Neuronal stem cell (in vitro differentiated cells): ENCODE measurements around the gene PAQR8.
A peak's percentile ranks its signal among the peaks of the same experiment; 100 is the strongest.

Experiments
- DNase-seq: peaks from one replicate; pipeline ENCODE4 v3.0.0-alpha.2; 2013; ENCODE audit warnings: low spot score
- H2AFZ ChIP-seq: one replicate; pipeline ENCODE4 v1.6.1; 2013; ENCODE audit warnings: mild to moderate bottlenecking, low read length, inconsistent platforms
- H2AK5ac ChIP-seq: 2 replicates; pipeline ENCODE4 v1.6.1; 2013; ENCODE audit warnings: low read depth, mild to moderate bottlenecking, inconsistent platforms, low read length, moderate library complexity, mixed read lengths
- H2BK120ac ChIP-seq: 2 replicates; pipeline ENCODE4 v1.6.1; 2013; ENCODE audit warnings: low read depth, mild to moderate bottlenecking, inconsistent platforms, low read length, moderate library complexity, mixed read lengths
- H2BK12ac ChIP-seq: one replicate; pipeline ENCODE4 v1.6.1; 2013; ENCODE audit warnings: low read length, inconsistent platforms
- H2BK15ac ChIP-seq: 2 replicates; pipeline ENCODE4 v1.6.1; 2013; ENCODE audit warnings: mild to moderate bottlenecking, low read length, inconsistent platforms, mixed read lengths
- H2BK5ac ChIP-seq: one replicate; pipeline ENCODE4 v1.6.1; 2013; ENCODE audit warnings: inconsistent platforms, mild to moderate bottlenecking, low read length, moderate library complexity
- H3K14ac ChIP-seq: one replicate; pipeline ENCODE4 v1.6.1; 2013; ENCODE audit warnings: low read length, inconsistent platforms
- H3K18ac ChIP-seq: 2 replicates; pipeline ENCODE4 v1.6.1; 2013; ENCODE audit warnings: low read length, inconsistent platforms
- H3K23ac ChIP-seq: 2 replicates; pipeline ENCODE4 v1.6.1; 2013; ENCODE audit warnings: low read depth, mild to moderate bottlenecking, mixed read lengths, low read length, inconsistent platforms; ENCODE audit not compliant: poor library complexity
- H3K27ac ChIP-seq: replicated peaks from 3 replicates; pipeline ENCODE4 v1.5.1; 2013; ENCODE audit warnings: low read length, inconsistent platforms
- H3K27me3 ChIP-seq, 3 experiments: 2 replicates each; pipeline ENCODE4 v1.6.1; 2013; ENCODE audit warnings: low read length in 3 of 3, mild to moderate bottlenecking in 2 of 3, inconsistent platforms in 1 of 3, low read depth in 1 of 3, mixed read lengths in 1 of 3, moderate library complexity in 1 of 3; ENCODE audit not compliant: control insufficient read depth in 3 of 3, insufficient read depth in 3 of 3
- H3K36me3 ChIP-seq, 2 donors: replicated peaks in 1 of 2; 2 replicates each; pipeline ENCODE4 v1.6.1; 2013; ENCODE audit warnings: low read length in 2 of 2; ENCODE audit not compliant: control insufficient read depth in 2 of 2, insufficient read depth in 2 of 2
- H3K4ac ChIP-seq: 2 replicates; pipeline ENCODE4 v1.6.1; 2013; ENCODE audit warnings: inconsistent platforms, mild to moderate bottlenecking, low read length, moderate library complexity
- H3K4me1 ChIP-seq, 2 donors: 1 replicate in 1 of 2; 2 replicates in 1 of 2; pipeline ENCODE4 v1.6.1; 2013; ENCODE audit warnings: low read length in 2 of 2, low read depth in 1 of 2; ENCODE audit not compliant: control insufficient read depth in 2 of 2, insufficient read depth in 1 of 2
- H3K4me2 ChIP-seq: one replicate; pipeline ENCODE4 v1.6.1; 2013; ENCODE audit warnings: mild to moderate bottlenecking, low read length, inconsistent platforms; ENCODE audit not compliant: insufficient read depth, poor library complexity, severe bottlenecking
- H3K4me3 ChIP-seq, 2 donors: 2 replicates each; pipeline ENCODE4 v1.5.1; 2013; ENCODE audit warnings: low read length in 2 of 2, mild to moderate bottlenecking in 2 of 2, inconsistent platforms in 1 of 2, moderate library complexity in 1 of 2
- H3K79me1 ChIP-seq: one replicate; pipeline ENCODE4 v1.6.1; 2013; ENCODE audit warnings: low read depth, mild to moderate bottlenecking, inconsistent platforms, low read length, moderate library complexity
- H3K9ac ChIP-seq: one replicate; pipeline ENCODE4 v1.6.1; 2013; ENCODE audit warnings: mild to moderate bottlenecking, low read depth, low read length, inconsistent platforms; ENCODE audit not compliant: poor library complexity
- H3K9me3 ChIP-seq, 2 donors: replicated peaks in 1 of 2; 2 replicates each; pipeline versions ENCODE3 to v1.6.1; 2013; ENCODE audit warnings: low read length in 2 of 2, mild to moderate bottlenecking in 2 of 2, inconsistent platforms in 1 of 2, low read depth in 1 of 2, mixed read lengths in 1 of 2, moderate library complexity in 1 of 2; ENCODE audit not compliant: control insufficient read depth in 2 of 2, insufficient read depth in 1 of 2
- H4K8ac ChIP-seq: one replicate; pipeline ENCODE4 v1.6.1; 2013; ENCODE audit warnings: low read depth, mild to moderate bottlenecking, inconsistent platforms, low read length, moderate library complexity
- H4K91ac ChIP-seq: one replicate; pipeline ENCODE4 v1.6.1; 2013; ENCODE audit warnings: low read length, low read depth, mild to moderate bottlenecking, inconsistent platforms; ENCODE audit not compliant: poor library complexity
- WGBS, 2 donors: extraction: QIAGEN DNeasy Blood & Tissue Kit; methylation state at CpG; one replicate each; pipeline ENCODE4 v1.1.7; 2013; ENCODE audit warnings: missing lambda C conversion rate in 2 of 2, mixed read lengths in 1 of 2; ENCODE audit not compliant: insufficient read length in 2 of 2, insufficient replicate concordance in 1 of 2; ENCODE audit errors: extremely low coverage in 2 of 2; 5-methylcytosine and 5-hydroxymethylcytosine counted together

Gene PAQR8

GRCh38 chr6:52417675-52418111 is 55.7 kb downstream of the PAQR8 start:
- no peaks in the 10 kb centered on the region for H3K36me3 ChIP-seq
- no peak overlapping the region for H4K91ac ChIP-seq
- DNase-seq, result no peak
- H3K4ac ChIP-seq, result no peak overlapping the region
- H3K18ac ChIP-seq, result no peak overlapping the region
- no peak overlapping the region for H2AK5ac ChIP-seq
- no peak overlapping the region for H4K8ac ChIP-seq
- no peak overlapping the region for H2BK15ac ChIP-seq
- peak overlapping the region; percentile 7 for H2AFZ ChIP-seq
- WGBS, 2 donors, result no CpG with 5 or more reads among the region's 5 CpGs
- H3K79me1 ChIP-seq, result no peaks in the 10 kb centered on the region
- no peak overlapping the region for H3K4me2 ChIP-seq
- no peak overlapping the region for H3K9ac ChIP-seq
- no peak overlapping the region for H3K23ac ChIP-seq
- H3K4me3 ChIP-seq, result no peak overlapping the region
- no peak overlapping the region for H2BK12ac ChIP-seq
- H3K9me3 ChIP-seq, result no peaks in the 10 kb centered on the region
- no peak overlapping the region for H3K14ac ChIP-seq
- H3K4me1 ChIP-seq, result peaks cover 7 to 10% of the 10 kb centered on the region in 2 donors
- no peak overlapping the region for H2BK5ac ChIP-seq
- no peak overlapping the region for H3K27ac ChIP-seq
- no peak overlapping the region for H2BK120ac ChIP-seq
- no peaks in the 10 kb centered on the region for H3K27me3 ChIP-seq

DNA sequence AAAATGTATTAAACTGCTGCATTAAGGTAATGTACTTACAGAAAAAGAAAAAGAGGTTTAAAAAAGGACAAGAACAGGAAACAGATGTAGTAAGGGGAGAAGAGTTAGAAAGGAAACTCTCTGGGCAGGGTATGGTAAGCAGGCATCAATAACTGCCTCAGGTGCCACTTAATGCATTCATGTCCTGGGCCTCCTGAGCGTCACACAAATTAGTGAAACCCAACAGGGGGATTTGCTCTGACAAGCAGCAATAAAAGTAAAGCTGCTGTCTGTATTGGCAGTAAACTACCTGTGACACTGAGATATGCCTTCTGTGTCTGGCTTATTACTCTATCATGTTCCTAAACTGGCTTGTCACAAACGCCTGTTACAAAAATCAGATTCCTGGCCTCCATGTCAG is 56.7 kb downstream of the PAQR8 start:
- no peak overlapping the region for H3K4me2 ChIP-seq
- H3K79me1 ChIP-seq, result no peaks in the 10 kb centered on the region
- H3K4ac ChIP-seq, result no peak overlapping the region
- H4K8ac ChIP-seq, result no peak overlapping the region
- H2AFZ ChIP-seq, result no peak overlapping the region
- no peak overlapping the region for H3K9ac ChIP-seq
- no peak overlapping the region for H2BK15ac ChIP-seq
- peaks cover 8 to 10% of the 10 kb centered on the region in 2 donors for H3K4me1 ChIP-seq
- no peak overlapping the region for H2BK12ac ChIP-seq
- peak overlapping the region; percentile 1 for H3K27ac ChIP-seq
- no peak overlapping the region for H3K23ac ChIP-seq
- H3K18ac ChIP-seq, result no peak overlapping the region
- no peak overlapping the region for H2AK5ac ChIP-seq
- no peak overlapping the region for H3K14ac ChIP-seq
- no CpG with 5 or more reads among the region's 2 CpGs for WGBS, 2 donors
- no peaks in the 10 kb centered on the region for H3K27me3 ChIP-seq
- H3K9me3 ChIP-seq, result no peaks in the 10 kb centered on the region
- DNase-seq, result no peak
- H3K36me3 ChIP-seq, result no peaks in the 10 kb centered on the region
- H2BK120ac ChIP-seq, result no peak overlapping the region
- no peak overlapping the region for H2BK5ac ChIP-seq
- H3K4me3 ChIP-seq, result no peak overlapping the region
- no peak overlapping the region for H4K91ac ChIP-seq

GRCh38 chr6:52419809-52420667 is 58.1 kb downstream of the PAQR8 start, which contains the start of gene EFHC1:
TSS of gene EFHC1 (plus strand) at chr6:52420342. CDS start at chr6:52420411, 69 bp downstream.
- Histone ChIP-seq H4K8ac (peak within 1 kb of the TSS; percentile 70), H3K4me1 (peaks cover 13 to 15% of the 10 kb centered on the region in 2 donors), H2AK5ac (peak within 1 kb of the TSS; percentile 23), H3K4me2 (peak within 1 kb of the TSS; percentile 88), H2BK15ac (no peak within 1 kb of the TSS), H3K27me3 (no peaks in the 10 kb centered on the region), H3K27ac (peak within 1 kb of the TSS; percentile 94), H3K18ac (peak within 1 kb of the TSS; percentile 99), H2AFZ (peak within 1 kb of the TSS; percentile 86), H3K36me3 (peaks cover 0 to 7% of the 10 kb centered on the region in 2 donors), H2BK120ac (no peak within 1 kb of the TSS), H4K91ac (no peak within 1 kb of the TSS), H3K79me1 (no peaks in the 10 kb centered on the region), H3K4me3 (peak within 1 kb of the TSS; percentile 67 to 93), H3K14ac (no peak within 1 kb of the TSS), H3K23ac (peak within 1 kb of the TSS; percentile 95), H2BK12ac (no peak within 1 kb of the TSS), H2BK5ac (peak within 1 kb of the TSS; percentile 62), H3K4ac (no peak within 1 kb of the TSS), H3K9ac (peak within 1 kb of the TSS; percentile 97), H3K9me3 (no peaks in the 10 kb centered on the region)
- peak; percentile 97 for DNase-seq
- WGBS, 2 donors, result no CpG with 5 or more reads among the region's 57 CpGs

DNA sequence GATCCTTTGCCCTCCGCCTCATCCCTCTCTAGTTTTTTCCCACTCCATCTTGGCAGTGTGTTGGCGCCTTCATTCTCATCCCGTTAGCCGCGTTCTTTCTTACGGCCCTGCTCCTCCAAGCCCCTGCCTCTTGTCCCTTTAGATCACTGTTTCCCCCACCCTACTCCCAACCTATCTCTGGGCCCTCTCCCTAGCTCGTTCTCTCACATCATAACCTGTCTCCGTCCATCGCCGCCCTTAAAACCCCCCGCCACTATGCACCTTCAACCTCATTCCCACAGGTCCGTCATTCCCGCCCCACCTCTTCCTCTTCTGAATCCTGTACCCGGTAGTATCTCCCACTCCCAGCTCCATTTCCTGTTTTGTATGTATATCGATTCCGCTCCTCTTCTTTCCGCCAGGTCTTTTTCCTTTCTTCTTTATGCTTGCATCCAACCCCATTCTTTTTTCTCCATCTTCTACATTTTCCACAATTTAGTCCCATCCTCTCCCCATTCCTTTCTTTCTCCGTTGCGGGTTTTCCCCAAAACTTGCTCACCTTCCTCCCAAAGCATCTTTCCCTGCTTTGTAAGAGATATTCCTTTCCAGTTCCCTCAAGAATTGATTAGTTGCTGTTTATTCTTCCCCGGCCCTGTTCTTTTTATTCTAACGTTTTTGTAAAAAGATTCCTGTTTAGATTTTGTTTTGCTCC is 58.9 kb downstream of the PAQR8 start:
- H4K91ac ChIP-seq, result no peak overlapping the region
- H3K9ac ChIP-seq, result peak overlapping the region; percentile 74
- peak overlapping the region; percentile 58 for H3K27ac ChIP-seq
- H2BK5ac ChIP-seq, result no peak overlapping the region
- H4K8ac ChIP-seq, result no peak overlapping the region
- H3K18ac ChIP-seq, result peak overlapping the region; percentile 68
- no peak overlapping the region for H3K4ac ChIP-seq
- H3K23ac ChIP-seq, result no peak overlapping the region
- H2BK120ac ChIP-seq, result no peak overlapping the region
- no peak overlapping the region for H3K14ac ChIP-seq
- peak overlapping the region; percentile 81 for H3K4me2 ChIP-seq
- H3K4me3 ChIP-seq, result peak overlapping the region; percentile 67 to 86
- H2AK5ac ChIP-seq, result no peak overlapping the region
- no CpG with 5 or more reads among the region's 21 CpGs for WGBS, 2 donors
- H3K9me3 ChIP-seq, result no peaks in the 10 kb centered on the region
- no peaks in the 10 kb centered on the region for H3K27me3 ChIP-seq
- no peaks in the 10 kb centered on the region for H3K79me1 ChIP-seq
- DNase-seq, result peak; percentile 32
- no peak overlapping the region for H2BK15ac ChIP-seq
- peaks cover 0 to 15% of the 10 kb centered on the region in 2 donors for H3K36me3 ChIP-seq
- H2AFZ ChIP-seq, result peak overlapping the region; percentile 86
- H3K4me1 ChIP-seq, result peaks cover 13 to 15% of the 10 kb centered on the region in 2 donors
- H2BK12ac ChIP-seq, result no peak overlapping the region
